Type B pancreatic cell (in vitro differentiated cells): Measurements from ENCODE around the gene BLCAP. TPM values are rescaled to one million over a fixed set of nuclear protein-coding genes. Genes with fewer than 3 reads are reported as not detected.

Experiments
- DNase-seq: peaks from one replicate; pipeline ENCODE4 v3.0.0; 2021; ENCODE audit warnings: mixed read lengths; ENCODE audit not compliant: unreplicated experiment; ENCODE audit errors: extremely low spot score
- H3K27ac Mint-ChIP-seq: 2 replicates; pipeline ENCODE4 v1.8.0; 2021; ENCODE audit warnings: mild to moderate bottlenecking, mixed read lengths
- H3K27me3 Mint-ChIP-seq: 2 replicates; pipeline ENCODE4 v1.8.0; 2021; ENCODE audit warnings: mixed read lengths
- H3K36me3 Mint-ChIP-seq: 2 replicates; pipeline ENCODE4 v1.8.0; 2021; ENCODE audit warnings: mixed read lengths
- H3K4me1 Mint-ChIP-seq: one replicate; pipeline ENCODE4 v1.8.0; 2021; ENCODE audit warnings: mixed read lengths; ENCODE audit not compliant: unreplicated experiment
- H3K4me3 Mint-ChIP-seq: 2 replicates; pipeline ENCODE4 v1.8.0; 2021; ENCODE audit warnings: mild to moderate bottlenecking, mixed read lengths
- H3K9me3 Mint-ChIP-seq: 2 replicates; pipeline ENCODE4 v1.8.0; 2021; ENCODE audit warnings: mixed read lengths
- total RNA-seq: library from RNA; stranded (reverse); gene quantifications from 2 replicates; pipeline ENCODE4 v1.2.1, GENCODE V29; 2021; ENCODE audit warnings: low replicate concordance
- TF ChIP-seq, protein P1 (sequence below): fragments of 200-600 bp; sonication (generic); conservative IDR thresholded peaks from 2 replicates; pipeline ENCODE4 v1.5.0; 2021; ENCODE audit warnings: antibody characterized with exemption, mild to moderate bottlenecking

BLCAP gene
- total RNA-seq, 1 donor from 2014 or later = 79.7 TPM

DNA sequence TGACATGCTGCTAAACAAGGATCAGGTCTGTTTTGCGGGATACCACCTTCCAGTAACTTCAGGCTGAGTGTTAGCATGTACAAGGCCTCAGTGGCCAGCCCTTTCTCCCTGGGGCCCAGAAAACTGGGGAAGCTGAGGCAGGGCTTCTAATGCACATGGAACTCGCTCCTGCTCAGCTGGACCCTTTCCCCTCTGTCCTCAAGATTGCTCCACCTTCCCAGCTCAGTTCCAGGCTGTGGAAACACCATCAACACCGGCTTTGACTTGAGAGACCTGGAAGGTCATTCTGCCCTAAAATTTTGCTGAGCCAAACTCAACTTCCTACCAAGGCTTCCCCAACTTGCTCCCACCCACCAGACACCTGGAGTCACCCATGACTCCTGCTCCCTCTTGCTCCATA lies 4.2 kb upstream of the BLCAP start:
- Mint-ChIP-seq H3K4me1 (peaks cover 20% of the 10 kb centered on the region), H3K9me3 (no peaks in the 10 kb centered on the region), H3K36me3 (peaks cover 5% of the 10 kb centered on the region), H3K4me3 (no peak overlapping the region), H3K27me3 (no peaks in the 10 kb centered on the region), H3K27ac (peak overlapping the region; percentile 31)
- peak; percentile 34 for DNase-seq
- TF ChIP-seq, protein P1, sequence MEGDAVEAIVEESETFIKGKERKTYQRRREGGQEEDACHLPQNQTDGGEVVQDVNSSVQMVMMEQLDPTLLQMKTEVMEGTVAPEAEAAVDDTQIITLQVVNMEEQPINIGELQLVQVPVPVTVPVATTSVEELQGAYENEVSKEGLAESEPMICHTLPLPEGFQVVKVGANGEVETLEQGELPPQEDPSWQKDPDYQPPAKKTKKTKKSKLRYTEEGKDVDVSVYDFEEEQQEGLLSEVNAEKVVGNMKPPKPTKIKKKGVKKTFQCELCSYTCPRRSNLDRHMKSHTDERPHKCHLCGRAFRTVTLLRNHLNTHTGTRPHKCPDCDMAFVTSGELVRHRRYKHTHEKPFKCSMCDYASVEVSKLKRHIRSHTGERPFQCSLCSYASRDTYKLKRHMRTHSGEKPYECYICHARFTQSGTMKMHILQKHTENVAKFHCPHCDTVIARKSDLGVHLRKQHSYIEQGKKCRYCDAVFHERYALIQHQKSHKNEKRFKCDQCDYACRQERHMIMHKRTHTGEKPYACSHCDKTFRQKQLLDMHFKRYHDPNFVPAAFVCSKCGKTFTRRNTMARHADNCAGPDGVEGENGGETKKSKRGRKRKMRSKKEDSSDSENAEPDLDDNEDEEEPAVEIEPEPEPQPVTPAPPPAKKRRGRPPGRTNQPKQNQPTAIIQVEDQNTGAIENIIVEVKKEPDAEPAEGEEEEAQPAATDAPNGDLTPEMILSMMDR = no peak

DNA sequence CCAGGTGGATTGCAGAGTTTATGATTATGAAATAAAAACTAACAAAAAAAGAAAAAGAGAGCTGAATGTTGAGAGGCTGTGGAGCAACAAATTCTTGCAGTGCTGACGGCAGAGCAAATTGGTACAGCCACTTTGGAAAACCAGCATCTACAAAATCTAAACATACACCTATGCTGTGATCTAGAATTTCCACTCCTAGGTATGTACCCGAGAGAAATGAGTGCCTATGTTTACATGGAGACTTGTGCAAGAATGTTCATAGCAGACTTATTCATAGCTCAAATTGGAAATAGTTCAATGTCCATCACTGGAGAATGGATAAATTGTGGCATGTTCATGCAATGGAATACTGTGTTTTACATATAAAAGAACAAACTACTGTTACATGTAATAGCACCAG lies 3.0 kb upstream of the BLCAP start:
- TF ChIP-seq, protein P1 = no peak
- H3K9me3 Mint-ChIP-seq = no peaks in the 10 kb centered on the region
- peaks cover 28% of the 10 kb centered on the region for H3K4me1 Mint-ChIP-seq
- H3K4me3 Mint-ChIP-seq = no peak overlapping the region
- no peak for DNase-seq
- H3K27ac Mint-ChIP-seq = no peak overlapping the region
- no peaks in the 10 kb centered on the region for H3K27me3 Mint-ChIP-seq
- peaks cover 5% of the 10 kb centered on the region for H3K36me3 Mint-ChIP-seq

DNA sequence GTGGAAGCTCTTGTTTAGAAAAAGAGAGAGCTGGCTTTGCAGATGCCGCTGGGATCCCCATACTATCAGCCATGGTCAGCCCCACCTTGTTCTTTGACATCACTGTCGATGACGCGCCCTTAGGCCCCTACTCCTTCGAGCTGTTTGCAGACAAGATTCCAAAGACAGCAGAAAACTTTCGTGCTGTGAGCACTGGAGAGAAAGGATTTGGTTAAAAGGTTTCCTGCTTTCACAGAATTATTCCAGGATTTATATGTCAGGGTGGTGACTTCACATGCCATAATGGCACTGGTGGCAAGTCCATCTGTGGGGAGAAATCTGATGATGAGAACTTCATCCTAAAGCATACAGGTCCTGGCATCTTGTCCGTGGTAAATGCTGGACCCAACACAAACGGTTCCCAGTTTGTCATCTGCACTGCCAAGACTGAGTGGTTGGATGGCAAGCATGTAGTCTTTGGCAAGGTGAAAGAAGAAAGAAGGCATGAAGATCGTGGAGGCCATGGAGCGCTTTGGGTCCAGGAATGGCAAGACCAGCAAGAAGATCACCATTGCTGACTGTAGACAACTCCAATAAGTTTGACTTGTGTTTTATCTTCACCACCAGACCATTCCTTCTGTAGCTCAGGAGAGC lies 2.4 kb upstream of the BLCAP start:
- no peaks in the 10 kb centered on the region for H3K27me3 Mint-ChIP-seq
- H3K36me3 Mint-ChIP-seq = peaks cover 5% of the 10 kb centered on the region
- TF ChIP-seq, protein P1 = no peak
- peak; percentile 31 for DNase-seq
- no peak overlapping the region for H3K27ac Mint-ChIP-seq
- no peak overlapping the region for H3K4me3 Mint-ChIP-seq
- no peaks in the 10 kb centered on the region for H3K9me3 Mint-ChIP-seq
- peaks cover 34% of the 10 kb centered on the region for H3K4me1 Mint-ChIP-seq

DNA sequence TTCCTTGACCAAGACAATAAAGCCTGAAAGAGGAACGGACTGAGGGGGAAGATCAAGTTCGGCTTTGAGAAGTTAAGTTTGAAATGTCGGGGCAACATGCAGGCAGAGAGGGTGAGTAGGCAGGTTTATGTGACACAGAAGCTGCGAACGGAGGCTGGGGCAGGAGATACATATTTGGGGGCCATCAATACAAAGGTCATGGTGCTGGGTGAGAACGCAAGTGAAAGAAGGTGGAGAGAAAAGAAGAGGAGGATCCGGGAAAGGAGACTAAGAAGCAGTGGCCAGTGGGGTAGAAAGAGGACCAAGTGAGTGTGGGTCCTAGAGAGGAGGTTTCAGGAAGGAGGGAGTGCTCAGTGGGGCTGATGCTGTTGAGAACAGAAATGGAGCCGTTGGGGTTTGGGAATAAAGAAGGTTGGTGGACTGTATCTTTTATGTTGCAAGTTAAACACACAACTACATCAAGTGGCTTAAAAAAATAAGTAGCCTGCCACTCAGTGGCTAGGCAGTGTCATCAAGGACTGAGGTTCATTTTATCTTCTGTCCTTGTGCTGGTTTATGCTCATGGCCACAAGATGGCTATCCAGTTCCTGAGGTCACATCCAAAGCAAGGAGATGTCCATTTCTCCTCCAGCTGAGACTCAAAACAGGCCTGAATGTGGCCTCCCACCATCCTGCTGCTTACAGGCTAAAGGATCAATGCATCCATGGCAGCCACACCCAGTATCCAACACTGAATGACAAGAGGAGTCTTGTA lies 1.7 kb upstream of the BLCAP start:
- H3K4me1 Mint-ChIP-seq = peaks cover 38% of the 10 kb centered on the region
- H3K27me3 Mint-ChIP-seq = no peaks in the 10 kb centered on the region
- TF ChIP-seq, protein P1 = no peak
- peaks cover 12% of the 10 kb centered on the region for H3K36me3 Mint-ChIP-seq
- DNase-seq = peak; percentile 24
- H3K4me3 Mint-ChIP-seq = peak overlapping the region; percentile 96
- no peaks in the 10 kb centered on the region for H3K9me3 Mint-ChIP-seq
- peak overlapping the region; percentile 100 for H3K27ac Mint-ChIP-seq

DNA sequence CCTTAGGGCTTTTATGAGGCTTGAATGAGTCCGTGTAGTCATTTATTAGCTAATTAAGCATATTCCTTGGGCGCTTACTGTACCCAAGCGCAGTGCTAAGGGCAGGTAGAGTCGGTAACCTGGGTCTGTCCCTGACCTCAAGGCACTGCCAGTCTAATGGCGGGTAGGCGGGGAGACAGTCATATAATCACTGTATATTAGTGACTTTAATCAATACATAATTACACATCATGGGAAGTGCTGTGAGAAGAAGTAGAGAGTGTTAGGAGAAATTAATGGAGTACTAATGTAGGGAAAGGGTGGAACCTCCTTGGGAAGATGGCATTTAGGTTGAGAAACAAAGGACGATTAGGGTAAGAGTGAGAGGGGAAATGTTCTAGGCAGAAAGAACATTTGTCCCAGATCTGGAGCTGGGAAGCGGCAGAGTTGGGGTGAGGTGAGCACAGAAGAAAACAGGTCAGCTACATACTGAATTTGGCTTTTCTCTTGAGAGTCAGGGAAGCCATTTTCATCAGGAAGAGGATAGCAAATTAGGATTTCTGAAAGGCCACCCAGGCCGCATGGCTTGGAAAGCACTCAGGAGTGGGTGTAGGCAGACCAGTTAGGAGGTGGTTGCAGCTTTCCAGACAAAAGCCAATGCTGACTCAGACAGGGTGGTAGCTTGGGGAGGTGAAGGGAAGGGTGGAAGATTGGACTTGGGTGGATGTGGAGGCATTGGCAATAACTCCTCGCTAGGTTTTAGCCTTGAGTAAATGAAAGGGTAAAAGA lies 954 bp upstream of the BLCAP start:
- peak; percentile 27 for DNase-seq
- Mint-ChIP-seq H3K4me3 (peak overlapping the region; percentile 96), H3K9me3 (no peaks in the 10 kb centered on the region), H3K36me3 (peaks cover 14% of the 10 kb centered on the region), H3K4me1 (peaks cover 39% of the 10 kb centered on the region), H3K27ac (peak overlapping the region; percentile 100), H3K27me3 (no peaks in the 10 kb centered on the region)
- TF ChIP-seq, protein P1 = no peak
